Mesenchymal stem cell (in vitro differentiated cells and primary cell): ENCODE data around the gene C16orf90.

Experiments
- DNase-seq: peaks from one replicate; pipeline ENCODE4 v3.0.0-alpha.2; 2013
- H2AFZ ChIP-seq: one replicate; pipeline ENCODE4 v1.6.1; 2013; ENCODE audit warnings: low read depth, mild to moderate bottlenecking, control low read depth, inconsistent platforms, low read length, moderate library complexity
- H2AK5ac ChIP-seq: 2 replicates; pipeline ENCODE4 v1.6.1; 2013; ENCODE audit warnings: low read length, moderate library complexity, mild to moderate bottlenecking, inconsistent platforms; ENCODE audit not compliant: severe bottlenecking
- H2BK120ac ChIP-seq: one replicate; pipeline ENCODE4 v1.6.1; 2013; ENCODE audit warnings: low read depth, mild to moderate bottlenecking, inconsistent platforms, low read length, moderate library complexity
- H2BK12ac ChIP-seq, 2 experiments: one replicate each; pipeline ENCODE4 v1.6.1; 2013; ENCODE audit warnings: inconsistent platforms in 2 of 2, low read length in 2 of 2, mild to moderate bottlenecking in 2 of 2, moderate library complexity in 2 of 2, control low read depth in 1 of 2
- H2BK15ac ChIP-seq: one replicate; pipeline ENCODE4 v1.6.1; 2013; ENCODE audit warnings: mild to moderate bottlenecking, low read depth, inconsistent platforms; ENCODE audit not compliant: poor library complexity, severe bottlenecking
- H2BK5ac ChIP-seq: 2 replicates; pipeline ENCODE4 v1.6.1; 2013; ENCODE audit warnings: low read depth, mild to moderate bottlenecking, low read length, control low read depth, inconsistent platforms; ENCODE audit not compliant: poor library complexity, severe bottlenecking
- H3K14ac ChIP-seq, 2 experiments: one replicate each; pipeline ENCODE4 v1.6.1; 2013; ENCODE audit warnings: inconsistent platforms in 2 of 2, low read length in 2 of 2, control low read depth in 1 of 2, mild to moderate bottlenecking in 1 of 2, moderate library complexity in 1 of 2
- H3K18ac ChIP-seq, 2 experiments: one replicate each; pipeline ENCODE4 v1.6.1; 2013; ENCODE audit warnings: inconsistent platforms in 2 of 2, low read length in 2 of 2, control low read depth in 1 of 2, low read depth in 1 of 2, mild to moderate bottlenecking in 1 of 2
- H3K23ac ChIP-seq, 2 experiments: one replicate each; pipeline ENCODE4 v1.6.1; 2013; ENCODE audit warnings: inconsistent platforms in 2 of 2, low read length in 2 of 2, mild to moderate bottlenecking in 2 of 2, moderate library complexity in 2 of 2, control low read depth in 1 of 2
- H3K27ac ChIP-seq: 2 replicates; pipeline ENCODE4 v1.5.1; 2013; ENCODE audit warnings: mild to moderate bottlenecking, moderate library complexity, low read length, control low read depth, inconsistent platforms; ENCODE audit not compliant: poor library complexity, severe bottlenecking
- H3K27me3 ChIP-seq, 2 experiments: 2 replicates each; pipeline versions ENCODE4 v1.6.1 to v1.7.0; 2013; ENCODE audit warnings: low read length in 2 of 2, mild to moderate bottlenecking in 2 of 2, moderate library complexity in 2 of 2, control low read depth in 1 of 2, inconsistent platforms in 1 of 2; ENCODE audit not compliant: control insufficient read depth in 1 of 2, insufficient read depth in 1 of 2
- H3K36me3 ChIP-seq, 2 experiments: 2 replicates each; pipeline versions ENCODE4 v1.6.1 to v1.7.0; 2013; ENCODE audit warnings: low read length in 2 of 2, control low read depth in 1 of 2, inconsistent platforms in 1 of 2, low read depth in 1 of 2, mild to moderate bottlenecking in 1 of 2; ENCODE audit not compliant: insufficient read depth in 2 of 2, control insufficient read depth in 1 of 2
- H3K4ac ChIP-seq, 2 experiments: one replicate each; pipeline ENCODE4 v1.6.1; 2013; ENCODE audit warnings: inconsistent platforms in 2 of 2, low read length in 2 of 2, mild to moderate bottlenecking in 2 of 2, moderate library complexity in 2 of 2, control low read depth in 1 of 2, low read depth in 1 of 2
- H3K4me1 ChIP-seq: 2 replicates; pipeline ENCODE4 v1.6.1; 2013; ENCODE audit warnings: low read depth, low read length, control low read depth; ENCODE audit not compliant: control insufficient read depth, insufficient read depth
- H3K4me2 ChIP-seq: 2 replicates; pipeline ENCODE4 v1.6.1; 2013; ENCODE audit warnings: low read length, mild to moderate bottlenecking, inconsistent platforms; ENCODE audit not compliant: poor library complexity, severe bottlenecking
- H3K4me3 ChIP-seq, 2 experiments: 2 replicates each; pipeline versions ENCODE4 v1.5.1 to v1.7.0; 2013; ENCODE audit warnings: low read length in 2 of 2, mild to moderate bottlenecking in 2 of 2, control low read depth in 1 of 2, low read depth in 1 of 2; ENCODE audit not compliant: insufficient read depth in 1 of 2
- H3K79me1 ChIP-seq: replicated peaks from 2 replicates; pipeline ENCODE4 v1.6.1; 2013; ENCODE audit warnings: mild to moderate bottlenecking, control low read depth, low read length, inconsistent platforms; ENCODE audit not compliant: poor library complexity, severe bottlenecking
- H3K9ac ChIP-seq: 2 replicates; pipeline ENCODE4 v1.7.0; 2013; ENCODE audit warnings: mild to moderate bottlenecking, low read length, moderate library complexity
- H3K9me3 ChIP-seq: 2 replicates; pipeline ENCODE4 v1.7.0; 2013; ENCODE audit warnings: mild to moderate bottlenecking, low read length; ENCODE audit not compliant: control insufficient read depth
- H4K8ac ChIP-seq: one replicate; pipeline ENCODE4 v1.6.1; 2013; ENCODE audit warnings: inconsistent platforms, mild to moderate bottlenecking, low read length, moderate library complexity
- H4K91ac ChIP-seq: one replicate; pipeline ENCODE4 v1.6.1; 2013; ENCODE audit warnings: mild to moderate bottlenecking, low read length, inconsistent platforms
- WGBS: methylation state at CpG from one replicate; pipeline ENCODE4 v1.1.7; 2013; ENCODE audit warnings: mixed read lengths; 5-methylcytosine and 5-hydroxymethylcytosine counted together

C16orf90 gene

GRCh38 chr16:3525951-3526350 lies 30.7 kb upstream of the C16orf90 start:
- peaks cover 37 to 69% of the 10 kb centered on the region in 2 experiments for H3K36me3 ChIP-seq
- H3K4me1 ChIP-seq = no peaks in the 10 kb centered on the region
- H3K27me3 ChIP-seq = no peaks in the 10 kb centered on the region
- DNase-seq = no peak
- no peaks in the 10 kb centered on the region for H3K9me3 ChIP-seq
- no peak overlapping the region for H2AK5ac ChIP-seq
- H3K18ac ChIP-seq = no peak overlapping the region
- H3K9ac ChIP-seq = no peak overlapping the region
- H4K91ac ChIP-seq = no peak overlapping the region
- 91% methylated on average over 5 of the region's 5 CpGs for WGBS
- no peak overlapping the region for H3K4me2 ChIP-seq
- H2BK12ac ChIP-seq = no peak overlapping the region
- no peak overlapping the region for H4K8ac ChIP-seq
- no peak overlapping the region for H2AFZ ChIP-seq
- H3K4me3 ChIP-seq = no peak overlapping the region
- no peak overlapping the region for H3K4ac ChIP-seq
- no peak overlapping the region for H2BK120ac ChIP-seq
- no peak overlapping the region for H3K14ac ChIP-seq
- H2BK5ac ChIP-seq = no peak overlapping the region
- H2BK15ac ChIP-seq = no peak overlapping the region
- H3K27ac ChIP-seq = no peak overlapping the region
- peaks cover 2% of the 10 kb centered on the region for H3K79me1 ChIP-seq
- no peak overlapping the region for H3K23ac ChIP-seq

GRCh38 chr16:3523281-3523680 lies 28.0 kb upstream of the C16orf90 start:
- H4K8ac ChIP-seq = no peak overlapping the region
- H3K4me2 ChIP-seq = no peak overlapping the region
- peaks cover 39 to 73% of the 10 kb centered on the region in 2 experiments for H3K36me3 ChIP-seq
- H2BK120ac ChIP-seq = no peak overlapping the region
- no peak overlapping the region for H4K91ac ChIP-seq
- H3K4ac ChIP-seq = no peak overlapping the region
- no peak overlapping the region for H2BK12ac ChIP-seq
- no peak overlapping the region for H2AK5ac ChIP-seq
- no peak overlapping the region for H3K14ac ChIP-seq
- H3K18ac ChIP-seq = no peak overlapping the region
- no peak overlapping the region for H3K23ac ChIP-seq
- H3K27ac ChIP-seq = no peak overlapping the region
- DNase-seq = no peak
- H3K27me3 ChIP-seq = no peaks in the 10 kb centered on the region
- H3K79me1 ChIP-seq = peaks cover 3% of the 10 kb centered on the region
- WGBS = 100% methylated on average over 3 of the region's 3 CpGs
- H3K4me3 ChIP-seq = no peak overlapping the region
- peaks cover 2% of the 10 kb centered on the region for H3K4me1 ChIP-seq
- no peak overlapping the region for H3K9ac ChIP-seq
- H2BK5ac ChIP-seq = no peak overlapping the region
- H3K9me3 ChIP-seq = no peaks in the 10 kb centered on the region
- no peak overlapping the region for H2AFZ ChIP-seq
- no peak overlapping the region for H2BK15ac ChIP-seq

- WGBS = 66% methylated on average over 7 of the region's 8 CpGs
- H3K27ac ChIP-seq = no peak overlapping the region
- no peak overlapping the region for H2BK5ac ChIP-seq
Observed at GRCh38 chr16:3520841-3521240, 25.6 kb upstream of the C16orf90 start.

GRCh38 chr16:3520413-3520812 lies 25.1 kb upstream of the C16orf90 start:
- no peak overlapping the region for H3K9ac ChIP-seq
- no peak overlapping the region for H3K27ac ChIP-seq
- no peak overlapping the region for H2AFZ ChIP-seq
- H3K9me3 ChIP-seq = no peaks in the 10 kb centered on the region
- no peak overlapping the region for H2BK120ac ChIP-seq
- H2BK15ac ChIP-seq = no peak overlapping the region
- H4K8ac ChIP-seq = no peak overlapping the region
- H3K4ac ChIP-seq = no peak overlapping the region
- no peak overlapping the region for H3K23ac ChIP-seq
- no peak overlapping the region for H2BK5ac ChIP-seq
- no peak overlapping the region for H3K14ac ChIP-seq
- DNase-seq = peak; percentile 40
- peaks cover 2% of the 10 kb centered on the region for H3K4me1 ChIP-seq
- no peak overlapping the region for H2AK5ac ChIP-seq
- peaks cover 1% of the 10 kb centered on the region for H3K79me1 ChIP-seq
- no peak overlapping the region for H3K4me3 ChIP-seq
- H3K27me3 ChIP-seq = no peaks in the 10 kb centered on the region
- H2BK12ac ChIP-seq = no peak overlapping the region
- H3K36me3 ChIP-seq = peaks cover 37 to 78% of the 10 kb centered on the region in 2 experiments
- no peak overlapping the region for H3K4me2 ChIP-seq
- no peak overlapping the region for H4K91ac ChIP-seq
- no peak overlapping the region for H3K18ac ChIP-seq
- WGBS = 45% methylated on average over 4 of the region's 4 CpGs

More at GRCh38 chr16:3520841-3521240, 25.6 kb upstream of the C16orf90 start:
- Histone ChIP-seq H2AK5ac (no peak overlapping the region), H2BK12ac (no peak overlapping the region), H3K23ac (no peak overlapping the region), H2AFZ (no peak overlapping the region), H3K36me3 (peaks cover 37 to 76% of the 10 kb centered on the region in 2 experiments), H3K4me1 (peaks cover 2% of the 10 kb centered on the region), H3K27me3 (no peaks in the 10 kb centered on the region), H3K14ac (no peak overlapping the region), H3K4me2 (no peak overlapping the region), H3K79me1 (peaks cover 1% of the 10 kb centered on the region), H3K18ac (no peak overlapping the region), H2BK15ac (no peak overlapping the region), H3K4me3 (no peak overlapping the region), H3K9me3 (no peaks in the 10 kb centered on the region), H4K91ac (no peak overlapping the region), H3K4ac (no peak overlapping the region), H3K9ac (no peak overlapping the region), H2BK120ac (no peak overlapping the region), H4K8ac (no peak overlapping the region)
- DNase-seq = no peak
